Coronary artery (tissue), 2 donors: ENCODE data around the gene SHOX.
A peak's percentile ranks its signal among the peaks of the same experiment; 100 is the strongest.

Source experiments
- DNase-seq: peaks from one replicate; pipeline ENCODE4 v3.0.0-alpha.2; 2017; ENCODE audit warnings: low spot score
- H3K27ac ChIP-seq, 2 donors: fragments of 200-600 bp; sonication (generic); one replicate each; pipeline ENCODE4 v1.5.1; 2016 to 2019
- H3K4me3 ChIP-seq: fragments of 200-600 bp; sonication (generic); 2 replicates; pipeline ENCODE4 v1.5.1; 2016; ENCODE audit warnings: mild to moderate bottlenecking, moderate library complexity
- CTCF ChIP-seq: fragments of 200-600 bp; sonication (generic); IDR thresholded peaks from one replicate; pipeline ENCODE4 v1.5.1; 2019; ENCODE audit warnings: antibody characterized with exemption

Gene SHOX

GRCh38 chrX:694800-695199, 64.2 kb downstream of the SHOX start:
- no peak for DNase-seq

DNA sequence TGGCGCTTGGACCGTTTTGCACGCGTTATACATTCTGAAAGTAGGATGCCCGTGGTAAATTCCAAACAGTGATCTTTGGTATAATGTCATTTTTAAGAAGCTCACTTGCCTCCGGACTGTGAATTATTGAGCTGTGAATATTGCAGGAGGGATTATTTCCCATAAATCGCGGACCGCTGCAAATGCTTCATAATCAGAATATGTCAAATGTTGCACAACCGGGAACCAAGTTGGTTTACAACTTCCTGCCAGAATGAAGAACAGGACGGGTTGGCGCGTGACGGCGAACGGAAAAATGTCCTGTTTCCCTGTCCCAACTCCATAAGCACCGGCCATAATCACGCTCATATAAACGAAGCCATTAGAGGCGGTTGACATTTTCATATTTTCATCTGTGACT, 67.6 kb downstream of the SHOX start:
- DNase-seq = peak; percentile 29
- H3K27ac ChIP-seq = no peak overlapping the region
- no peak overlapping the region for H3K4me3 ChIP-seq
- TF ChIP-seq CTCF = no peak

More at GRCh38 chrX:694800-695199, 64.2 kb downstream of the SHOX start:
- no peak overlapping the region for H3K4me3 ChIP-seq
- H3K27ac ChIP-seq = no peak overlapping the region
- TF ChIP-seq CTCF = no peak

DNA sequence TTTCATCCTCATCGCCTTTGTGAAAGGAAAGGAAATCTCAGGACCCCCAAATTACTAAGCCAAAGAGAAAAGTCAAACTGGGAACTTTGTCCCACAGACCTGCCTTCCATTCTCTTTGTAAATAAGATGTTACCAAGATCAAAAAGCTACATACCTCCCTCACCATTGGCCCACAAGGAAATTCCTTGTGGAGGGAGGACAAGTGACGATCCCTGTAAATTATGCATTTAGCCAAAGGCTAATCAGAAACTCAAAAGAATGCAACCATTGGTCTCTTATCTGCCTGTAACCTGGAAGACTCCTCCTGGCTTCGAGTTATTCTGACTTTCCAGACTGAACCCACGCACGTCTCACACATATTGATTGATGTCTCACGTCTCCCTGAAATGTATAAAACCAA, 70.3 kb downstream of the SHOX start:
- no peak for DNase-seq
- Histone ChIP-seq H3K4me3 (no peak overlapping the region), H3K27ac (no peak overlapping the region)
- TF ChIP-seq CTCF = no peak

GRCh38 chrX:701673-702072, 71.1 kb downstream of the SHOX start:
- peak; percentile 40 for DNase-seq
- H3K4me3 ChIP-seq = no peak overlapping the region
- no peak overlapping the region for H3K27ac ChIP-seq
- no peak for TF ChIP-seq CTCF

- no peak for DNase-seq
- Histone ChIP-seq H3K4me3 (no peak overlapping the region), H3K27ac (no peak overlapping the region)
- TF ChIP-seq CTCF = no peak
Observed at GRCh38 chrX:703466-703865, 72.9 kb downstream of the SHOX start.

DNA sequence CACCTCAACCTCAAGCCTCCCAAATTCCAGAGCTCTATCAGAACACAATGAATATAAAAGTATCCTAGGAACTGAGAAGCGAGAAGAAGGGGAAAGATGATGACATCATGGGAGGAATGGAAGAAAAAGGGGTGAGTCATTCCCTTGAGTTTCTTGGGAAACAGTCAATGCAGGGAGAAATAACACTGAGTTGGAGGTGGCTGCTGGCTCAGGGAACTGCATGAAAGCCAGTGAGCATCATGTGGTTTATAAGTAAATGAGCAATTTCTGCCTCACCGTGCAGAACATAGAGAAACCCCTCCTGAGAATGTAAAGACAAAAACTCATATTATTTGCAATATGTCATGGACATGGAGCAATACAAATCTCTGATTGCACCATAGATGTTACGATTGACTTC, 73.3 kb downstream of the SHOX start:
- no peak for DNase-seq
- no peak for TF ChIP-seq CTCF
- Histone ChIP-seq H3K27ac (no peak overlapping the region), H3K4me3 (no peak overlapping the region)
